K562 (cell line): Measurements from ENCODE around the gene UTP20. TPM values are rescaled to one million over a fixed set of nuclear protein-coding genes. Genes with fewer than 3 reads are reported as not detected.

Source experiments
- ATAC-seq: fragments of 200-7000 bp; cut with Tn5 transposase; 3 replicates; pipeline ENCODE4 v1.9.1; 2020; ENCODE audit warnings: moderate library complexity
- BruUV-seq: library from RNA; stranded (reverse); fragments of 400-500 nt; replicated peaks from 2 replicates; lab custom pipeline; 2021; lab: Mats Ljungman, UMichigan
- CTCF ChIA-PET: fragments of 300-600 bp; formaldehyde crosslinking; extraction: SDS; loops from one replicate; lab custom pipeline; 2021; ENCODE audit warnings: low intra/inter-chr PET ratio; lab: Yijun Ruan, JAX
- POLR2A ChIA-PET: fragments of 300-600, 350-650 bp; sonication (Branson Sonifier 250); formaldehyde crosslinking; extraction: SDS; loops from one replicate; lab custom pipeline; 2021; ENCODE audit warnings: antibody characterized with exemption, inconsistent platforms; lab: Yijun Ruan, JAX
- DNase-seq, 4 experiments: peaks; one replicate each; pipeline versions ENCODE4 v3.0.0 to v3.0.0-alpha.2; 2011 to 2018; ENCODE audit warnings: low spot score in 3 of 4, mixed read lengths in 3 of 4; ENCODE audit errors: extremely low read depth in 1 of 4
- FAIRE-seq: peaks from 2 replicates; lab custom pipeline; 2011; peaks lifted over from hg19 to GRCh38; lab: Jason Lieb, UNC
- H2AFZ ChIP-seq: 2 replicates; pipeline ENCODE4 v1.6.0; 2011; ENCODE audit warnings: low read depth, low read length, control low read depth, inconsistent platforms
- H3K27ac ChIP-seq: fragments of 200-600 bp; 3 replicates; pipeline ENCODE4 v1.8.0; 2011; ENCODE audit warnings: low read depth, mild to moderate bottlenecking, control low read depth, inconsistent platforms, low read length, moderate library complexity, mixed read lengths; ENCODE audit errors: extremely low read depth
- H3K27me3 ChIP-seq, 2 experiments: fragments of 300-600 bp in 1 of 2; 2 replicates in 1 of 2; 3 replicates in 1 of 2; pipeline versions ENCODE4 v1.6.0 to v1.8.0; 2011; ENCODE audit warnings: inconsistent platforms in 2 of 2, low read length in 2 of 2, mild to moderate bottlenecking in 1 of 2, mixed read lengths in 1 of 2, moderate library complexity in 1 of 2; ENCODE audit not compliant: control insufficient read depth in 2 of 2, insufficient read depth in 2 of 2
- H3K36me3 ChIP-seq: fragments of 300-600 bp; 3 replicates; pipeline ENCODE4 v1.8.0; 2011; ENCODE audit warnings: mild to moderate bottlenecking, low read length, inconsistent platforms; ENCODE audit not compliant: control insufficient read depth, insufficient read depth
- H3K4me1 ChIP-seq, 2 experiments: fragments of 200-600 bp in 1 of 2; replicated peaks in 1 of 2; 2 replicates in 1 of 2; 3 replicates in 1 of 2; pipeline versions ENCODE4 v1.5.1 to v1.8.0; 2011; ENCODE audit warnings: inconsistent platforms in 2 of 2, low read length in 2 of 2, mild to moderate bottlenecking in 1 of 2, mixed read lengths in 1 of 2, moderate library complexity in 1 of 2; ENCODE audit not compliant: control insufficient read depth in 2 of 2, insufficient read depth in 2 of 2
- H3K4me2 ChIP-seq: 2 replicates; pipeline ENCODE4 v1.6.1; 2011; ENCODE audit warnings: low read length, control low read depth, inconsistent platforms, mixed read lengths; ENCODE audit not compliant: insufficient read depth
- H3K4me3 ChIP-seq: fragments of 200-600 bp; sonication (generic), shearing (Covaris generic); 2 replicates; pipeline ENCODE4 v1.5.1; 2016; ENCODE audit warnings: control low read depth, inconsistent platforms
- H3K79me2 ChIP-seq: fragments of 200-600 bp; 3 replicates; pipeline ENCODE4 v1.8.0; 2011; ENCODE audit warnings: low read length, inconsistent platforms; ENCODE audit not compliant: control insufficient read depth, insufficient read depth
- H3K9ac ChIP-seq, 2 experiments: 2 replicates each; pipeline versions ENCODE4 v1.6.0 to v1.6.1; 2011; ENCODE audit warnings: low read depth in 2 of 2, low read length in 2 of 2, control low read depth in 1 of 2, inconsistent platforms in 1 of 2, mild to moderate bottlenecking in 1 of 2, mixed read lengths in 1 of 2; ENCODE audit not compliant: insufficient read depth in 1 of 2
- H3K9me1 ChIP-seq: one replicate; pipeline ENCODE4 v1.6.0; 2011; ENCODE audit warnings: inconsistent platforms, mild to moderate bottlenecking, low read length, moderate library complexity; ENCODE audit not compliant: control insufficient read depth, insufficient read depth
- H3K9me3 ChIP-seq: replicated peaks from 2 replicates; pipeline ENCODE4 v1.5.1; 2011; ENCODE audit warnings: low read depth, low read length, inconsistent platforms; ENCODE audit not compliant: control insufficient read depth, insufficient read depth
- H4K20me1 ChIP-seq: replicated peaks from 2 replicates; pipeline ENCODE4 v1.6.1; 2011; ENCODE audit warnings: low read length, inconsistent platforms, mixed read lengths; ENCODE audit not compliant: control insufficient read depth, insufficient read depth
- BDP1 ChIP-seq: IDR thresholded peaks from 3 replicates; pipeline ENCODE4 v1.6.1; 2011; ENCODE audit not compliant: insufficient read length, insufficient read depth
- C11orf30 ChIP-seq: fragments of 450-650 bp; IDR thresholded peaks from 2 replicates; pipeline ENCODE4 v1.6.1; 2016; ENCODE audit warnings: low read depth, mild to moderate bottlenecking
- CCAR2 ChIP-seq: fragments of 200-400 bp; formaldehyde crosslinking; IDR thresholded peaks from 2 replicates; pipeline ENCODE4 v1.6.1; 2017; ENCODE audit warnings: mild to moderate bottlenecking, low read depth, low read length
- CREB1 ChIP-seq, 2 experiments: sonication (generic) in 1 of 2; formaldehyde crosslinking in 1 of 2; IDR thresholded peaks; 2 replicates each; pipeline versions ENCODE4 v1.6.1 to v1.8.0; 2012 to 2022; ENCODE audit warnings: inconsistent platforms in 1 of 2, mild to moderate bottlenecking in 1 of 2, missing genetic modification reagents in 1 of 2, moderate library complexity in 1 of 2
- DPF2 ChIP-seq: fragments of 450-650 bp; IDR thresholded peaks from 2 replicates; pipeline ENCODE4 v1.6.1; 2016
- EGR1 ChIP-seq: fragments of 450-650 bp; conservative IDR thresholded peaks from 2 replicates; pipeline ENCODE4 v1.6.1; 2017; ENCODE audit warnings: mild to moderate bottlenecking
- HDAC1 ChIP-seq, 2 experiments: fragments of 450-650 bp; IDR thresholded peaks; 2 replicates each; pipeline ENCODE4 v1.6.1; 2016 to 2017; ENCODE audit warnings: inconsistent platforms in 1 of 2, mild to moderate bottlenecking in 1 of 2, moderate library complexity in 1 of 2
- HLTF ChIP-seq: fragments of 450-650 bp; IDR thresholded peaks from 2 replicates; pipeline ENCODE4 v1.6.1; 2016
- KDM1A ChIP-seq, 2 experiments: fragments of 450-650 bp; IDR thresholded peaks; 2 replicates each; pipeline ENCODE4 v1.6.1; 2016; ENCODE audit warnings: mild to moderate bottlenecking in 2 of 2
- RCOR1 ChIP-seq, 2 experiments: IDR thresholded peaks; 2 replicates each; pipeline ENCODE4 v1.6.1; 2012; ENCODE audit warnings: low read depth in 2 of 2, low read length in 2 of 2, borderline replicate concordance in 1 of 2, improper control_type of control experiment in 1 of 2
- RFX7 ChIP-seq: fragments of 250-450 bp; sonication (Bioruptor Pico); IDR thresholded peaks from 2 replicates; pipeline ENCODE4 v1.5.1; 2021; ENCODE audit warnings: mild to moderate bottlenecking
- SMAD1 ChIP-seq: fragments of 150-350 bp; IDR thresholded peaks from 2 replicates; pipeline ENCODE4 v1.6.1; 2014; ENCODE audit warnings: low read length, low read depth; ENCODE audit not compliant: partially characterized antibody
- SMAD3 ChIP-seq: fragments of 450-650 bp; formaldehyde crosslinking; conservative IDR thresholded peaks from 2 replicates; pipeline ENCODE4 v1.4.0; 2020; ENCODE audit warnings: mild to moderate bottlenecking
- U2AF1 ChIP-seq: fragments of 200-400 bp; formaldehyde crosslinking; optimal IDR thresholded peaks from 2 replicates; pipeline ENCODE3; 2017; ENCODE audit warnings: mild to moderate bottlenecking, low read depth, low read length, moderate library complexity
- YBX1 ChIP-seq: fragments of 450-650 bp; IDR thresholded peaks from 2 replicates; pipeline ENCODE4 v1.7.1; 2016; ENCODE audit warnings: mild to moderate bottlenecking
- ZNF146 ChIP-seq: IDR thresholded peaks from one replicate; pipeline ENCODE4 v1.6.1; 2018; ENCODE audit warnings: missing compliant biosample characterization; ENCODE audit not compliant: unreplicated experiment
- ZNF644 ChIP-seq: fragments of 200-800 bp; sonication (Bioruptor generic); IDR thresholded peaks from 2 replicates; pipeline ENCODE4 v1.6.1; 2016; ENCODE audit warnings: low read depth, missing genetic modification characterization, missing compliant biosample characterization
- ZNF695 ChIP-seq: fragments of 450-650 bp; formaldehyde crosslinking; IDR thresholded peaks from 2 replicates; pipeline ENCODE4 v1.4.0; 2020; ENCODE audit warnings: mild to moderate bottlenecking, moderate library complexity
- WGBS: fragments of 100-300 bp; shearing (Covaris generic); methylation state at CpG from one replicate; pipeline ENCODE4 v1.1.6; 2016; ENCODE audit warnings: low coverage, mixed read lengths; ENCODE audit not compliant: insufficient coverage; ENCODE audit errors: missing lambda C conversion rate; 5-methylcytosine and 5-hydroxymethylcytosine counted together
- in situ Hi-C: fragments of 300-500 bp; cut with MboI; formaldehyde crosslinking; loops from 4 replicates; pipeline ENCODE4 v1.15.0; 2018; ENCODE audit warnings: inconsistent platforms, mixed read lengths
- intact Hi-C: fragments of 100-400 bp; cut with micrococcal nuclease; formaldehyde crosslinking; loops from 2 replicates; pipeline ENCODE4 v1.14.2; 2022
- polyA plus RNA-seq, 8 experiments: library from polyadenylated mRNA; depleted of rRNA in 4 of 8; stranded (reverse) in 5 of 8; unstranded in 3 of 8; fragments of >200 nt; fragmentation: Nextera tagmentation in 2 of 8; fragmentation: Illumina TruSeq in 1 of 8; extraction: Ambion mirVana in 2 of 8; extraction: Trizol in 1 of 8; gene quantifications; 2 replicates each; pipeline versions ENCODE4 v1.2.1 to v1.2.3, GENCODE V29; 2011 to 2014; ENCODE audit warnings: inconsistent platforms in 1 of 8, missing spikeins in 1 of 8
- total RNA-seq, 7 experiments: library from RNA; depleted of rRNA in 6 of 7; stranded (reverse); fragments of >200 nt in 6 of 7; fragmentation: Illumina TruSeq in 2 of 7; extraction: Trizol in 2 of 7; gene quantifications; 2 replicates each; pipeline versions ENCODE4 v1.2.1 to v1.2.3, GENCODE V29; 2011 to 2021; ENCODE audit warnings: low replicate concordance in 1 of 7
- TF ChIP-seq, protein P1 (sequence below): sonication (generic); formaldehyde crosslinking; IDR thresholded peaks from 2 replicates; pipeline ENCODE4 v1.8.1; 2022; ENCODE audit warnings: missing genetic modification reagents
- TF ChIP-seq, protein P2 (sequence below), 2 experiments: fragments of 450-650 bp; conservative IDR thresholded peaks; 2 replicates each; pipeline ENCODE4 v1.6.1; 2017; ENCODE audit warnings: mild to moderate bottlenecking in 2 of 2, moderate library complexity in 2 of 2

Gene UTP20
- total and polyA plus RNA-seq, 9 of the 15 experiments (the other 6 are each of a cell fraction or from before 2014, with no cell fraction given): 4.3 to 41.3 (median 20.7) TPM

DNA sequence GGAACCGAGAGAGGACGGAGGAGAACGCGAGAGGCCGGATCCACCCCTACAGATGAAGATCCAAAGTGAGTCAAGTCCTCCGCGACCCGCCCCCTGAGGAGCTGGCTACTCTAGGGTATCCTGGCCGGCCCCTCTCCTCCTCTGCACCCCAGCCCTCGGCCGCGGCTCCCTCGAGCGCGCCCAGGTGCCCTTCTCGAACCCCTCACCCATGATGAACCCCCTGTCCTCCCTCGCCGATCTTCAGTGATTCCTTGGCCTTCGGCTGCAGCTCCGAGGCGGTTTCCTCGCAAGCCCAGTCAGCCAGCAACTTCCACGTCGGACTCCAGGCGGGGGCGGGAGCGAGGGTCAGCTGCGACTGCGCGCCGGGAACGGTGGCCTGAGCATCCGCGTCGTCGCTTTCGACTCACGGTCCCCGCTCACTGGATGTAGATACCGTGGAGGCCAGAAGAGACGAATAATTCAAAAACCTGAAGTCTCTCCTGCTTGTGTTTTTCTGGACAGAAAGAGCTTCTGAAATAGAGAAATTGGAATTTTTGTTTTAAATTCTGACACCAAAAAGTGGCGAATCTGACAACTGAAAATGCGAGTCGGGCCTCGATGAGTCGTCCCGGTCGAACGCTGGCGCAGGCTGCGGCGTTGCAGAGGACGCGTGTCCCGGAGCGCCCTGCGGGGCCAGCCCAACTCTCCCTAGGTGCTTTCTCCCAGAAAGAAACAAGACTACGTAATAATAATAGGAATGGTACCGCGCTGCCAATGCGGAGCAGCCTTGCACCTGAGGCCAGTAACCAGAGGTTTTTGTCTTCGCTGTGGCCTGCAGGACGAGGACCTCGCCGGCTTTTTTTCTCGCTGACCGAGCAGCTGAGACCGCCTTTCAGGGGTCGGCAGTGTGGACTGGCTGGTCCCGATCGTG is 127.8 kb downstream of the UTP20 start, which contains the start of gene ARL1:
Gene ARL1, minus strand, starts transcription at position 337 of the 910 bp plus-strand sequence. Its CDS starts 127 bp downstream, at position 210.
- in situ Hi-C loops (loop anchor here (25.0 kb wide), 1 partner anchor 1405 kb away; no protein-coding TSS in a partner anchor), intact Hi-C loops (no loop called here)
- ChIA-PET POLR2A (interaction anchor here (0.7 to 1.5 kb wide), 7 partner anchors 12 to 422 kb away, joined by 3 to 4 read pairs (median 3); no protein-coding TSS in a partner anchor), CTCF (no interaction called here)
- Histone ChIP-seq H3K4me2 (peak within 1 kb of the TSS; percentile 90), H2AFZ (peak within 1 kb of the TSS; percentile 96), H3K9ac (peak within 1 kb of the TSS; percentile 96 to 99), H3K9me3 (no peaks in the 10 kb centered on the region), H3K4me1 (peaks cover 9 to 14% of the 10 kb centered on the region in 2 experiments; a peak in 3 of 5 replicates), H3K9me1 (no peaks in the 10 kb centered on the region), H4K20me1 (no peaks in the 10 kb centered on the region), H3K36me3 (peaks cover 11% of the 10 kb centered on the region), H3K4me3 (peak within 1 kb of the TSS; percentile 75), H3K27me3 (no peaks in the 10 kb centered on the region), H3K79me2 (peaks cover 57% of the 10 kb centered on the region), H3K27ac (peak within 1 kb of the TSS; percentile 98)
- ATAC-seq (peak; percentile 90), DNase-seq (peak; percentile 76 to 91 (median 82)), FAIRE-seq (peak; percentile 85)
- no TSS peak for BruUV-seq
- under 1% methylated on average over 69 of the region's 71 CpGs for WGBS
- TF ChIP-seq KDM1A (IDR thresholded peaks at IDR 0.05): no peak
- TF ChIP-seq C11orf30: peak; percentile 95
- TF ChIP-seq EGR1: peak; percentile 98
- TF ChIP-seq, protein P1, sequence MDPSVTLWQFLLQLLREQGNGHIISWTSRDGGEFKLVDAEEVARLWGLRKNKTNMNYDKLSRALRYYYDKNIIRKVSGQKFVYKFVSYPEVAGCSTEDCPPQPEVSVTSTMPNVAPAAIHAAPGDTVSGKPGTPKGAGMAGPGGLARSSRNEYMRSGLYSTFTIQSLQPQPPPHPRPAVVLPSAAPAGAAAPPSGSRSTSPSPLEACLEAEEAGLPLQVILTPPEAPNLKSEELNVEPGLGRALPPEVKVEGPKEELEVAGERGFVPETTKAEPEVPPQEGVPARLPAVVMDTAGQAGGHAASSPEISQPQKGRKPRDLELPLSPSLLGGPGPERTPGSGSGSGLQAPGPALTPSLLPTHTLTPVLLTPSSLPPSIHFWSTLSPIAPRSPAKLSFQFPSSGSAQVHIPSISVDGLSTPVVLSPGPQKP (CRISPR knock-in tag): no peak
- no peak for TF ChIP-seq YBX1
- no peak for TF ChIP-seq DPF2
- no peak for TF ChIP-seq U2AF1
- no peak for TF ChIP-seq ZNF146 (CRISPR knock-in tag)
- TF ChIP-seq HLTF: peak; percentile 88
- TF ChIP-seq BDP1: no peak
- TF ChIP-seq ZNF644: no peak
- no peak for TF ChIP-seq RFX7 (CRISPR knock-in tag)
- TF ChIP-seq, protein P2, sequence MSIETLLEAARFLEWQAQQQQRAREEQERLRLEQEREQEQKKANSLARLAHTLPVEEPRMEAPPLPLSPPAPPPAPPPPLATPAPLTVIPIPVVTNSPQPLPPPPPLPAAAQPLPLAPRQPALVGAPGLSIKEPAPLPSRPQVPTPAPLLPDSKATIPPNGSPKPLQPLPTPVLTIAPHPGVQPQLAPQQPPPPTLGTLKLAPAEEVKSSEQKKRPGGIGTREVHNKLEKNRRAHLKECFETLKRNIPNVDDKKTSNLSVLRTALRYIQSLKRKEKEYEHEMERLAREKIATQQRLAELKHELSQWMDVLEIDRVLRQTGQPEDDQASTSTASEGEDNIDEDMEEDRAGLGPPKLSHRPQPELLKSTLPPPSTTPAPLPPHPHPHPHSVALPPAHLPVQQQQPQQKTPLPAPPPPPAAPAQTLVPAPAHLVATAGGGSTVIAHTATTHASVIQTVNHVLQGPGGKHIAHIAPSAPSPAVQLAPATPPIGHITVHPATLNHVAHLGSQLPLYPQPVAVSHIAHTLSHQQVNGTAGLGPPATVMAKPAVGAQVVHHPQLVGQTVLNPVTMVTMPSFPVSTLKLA (conservative IDR thresholded peaks at IDR 0.05): peak; percentile 89 to 91
- no peak for TF ChIP-seq CCAR2
- TF ChIP-seq HDAC1 (IDR thresholded peaks at IDR 0.05): peak in 1 of 2 experiments; percentile 93; a peak in 2 of 4 replicates
- TF ChIP-seq ZNF695: no peak
- 0 out of 4 replicates have a peak, but pooled peaks of 1 of the 2 experiments have one; percentile 17 for TF ChIP-seq RCOR1 (IDR thresholded peaks at IDR 0.05; ENCODE audit: borderline replicate concordance in 1 of 2, low read depth in 2 of 2, low read length in 2 of 2)
- TF ChIP-seq CREB1 (IDR thresholded peaks at IDR 0.05): peak; percentile 95
- TF ChIP-seq CREB1 (CRISPR knock-in tag; IDR thresholded peaks at IDR 0.05): peak; percentile 81; the same call in 1 of the 2 replicates
- peak; percentile 42 for TF ChIP-seq SMAD1
- TF ChIP-seq SMAD3 (CRISPR knock-in tag): 0 out of 2 replicates have a peak, but pooled peaks have one; percentile 38
